ENCODE results near the gene WDR33.
"Not testable (repeated sequence)": the region's sequence is repeated elsewhere in the genome, so short reads cannot be mapped to it uniquely, and the experiment has no call there.

DNA sequence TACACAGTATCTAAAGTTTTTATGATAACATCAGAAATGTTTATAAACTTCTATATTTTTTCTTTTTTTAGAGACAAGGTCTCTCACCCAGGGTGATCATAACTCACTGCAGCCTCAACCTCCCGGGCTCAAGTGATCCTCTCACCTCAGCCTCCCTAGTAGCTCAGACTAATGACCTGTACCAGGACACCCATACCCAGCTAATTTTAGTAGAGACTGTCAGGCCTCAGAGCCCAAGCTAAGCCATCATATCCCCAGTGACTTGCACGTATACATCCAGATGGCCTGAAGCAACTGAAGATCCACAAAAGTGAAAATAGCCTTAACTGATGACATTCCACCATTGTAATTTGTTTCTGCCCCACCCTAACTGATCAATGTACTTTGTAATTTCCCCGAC, 1.5 kb upstream of the WDR33 start:
- TF ChIP-seq, protein P1, sequence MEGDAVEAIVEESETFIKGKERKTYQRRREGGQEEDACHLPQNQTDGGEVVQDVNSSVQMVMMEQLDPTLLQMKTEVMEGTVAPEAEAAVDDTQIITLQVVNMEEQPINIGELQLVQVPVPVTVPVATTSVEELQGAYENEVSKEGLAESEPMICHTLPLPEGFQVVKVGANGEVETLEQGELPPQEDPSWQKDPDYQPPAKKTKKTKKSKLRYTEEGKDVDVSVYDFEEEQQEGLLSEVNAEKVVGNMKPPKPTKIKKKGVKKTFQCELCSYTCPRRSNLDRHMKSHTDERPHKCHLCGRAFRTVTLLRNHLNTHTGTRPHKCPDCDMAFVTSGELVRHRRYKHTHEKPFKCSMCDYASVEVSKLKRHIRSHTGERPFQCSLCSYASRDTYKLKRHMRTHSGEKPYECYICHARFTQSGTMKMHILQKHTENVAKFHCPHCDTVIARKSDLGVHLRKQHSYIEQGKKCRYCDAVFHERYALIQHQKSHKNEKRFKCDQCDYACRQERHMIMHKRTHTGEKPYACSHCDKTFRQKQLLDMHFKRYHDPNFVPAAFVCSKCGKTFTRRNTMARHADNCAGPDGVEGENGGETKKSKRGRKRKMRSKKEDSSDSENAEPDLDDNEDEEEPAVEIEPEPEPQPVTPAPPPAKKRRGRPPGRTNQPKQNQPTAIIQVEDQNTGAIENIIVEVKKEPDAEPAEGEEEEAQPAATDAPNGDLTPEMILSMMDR (IDR thresholded peaks at IDR 0.05; ENCODE audit: low read length) = not testable (repeated sequence)
- TF ChIP-seq EZH2 (optimal IDR thresholded peaks at IDR 0.05; ENCODE audit: low read depth, low read length); EZH2phosphoT487 (IDR thresholded peaks at IDR 0.05; ENCODE audit: low read length): not testable (repeated sequence)
